Measurements from ENCODE around the gene NKX2-3. TPM values are rescaled to one million over a fixed set of nuclear protein-coding genes. Genes with fewer than 3 reads are reported as not detected.

NKX2-3 gene
- total RNA-seq, 1 experiment from 2014 or later, result not detected

DNA sequence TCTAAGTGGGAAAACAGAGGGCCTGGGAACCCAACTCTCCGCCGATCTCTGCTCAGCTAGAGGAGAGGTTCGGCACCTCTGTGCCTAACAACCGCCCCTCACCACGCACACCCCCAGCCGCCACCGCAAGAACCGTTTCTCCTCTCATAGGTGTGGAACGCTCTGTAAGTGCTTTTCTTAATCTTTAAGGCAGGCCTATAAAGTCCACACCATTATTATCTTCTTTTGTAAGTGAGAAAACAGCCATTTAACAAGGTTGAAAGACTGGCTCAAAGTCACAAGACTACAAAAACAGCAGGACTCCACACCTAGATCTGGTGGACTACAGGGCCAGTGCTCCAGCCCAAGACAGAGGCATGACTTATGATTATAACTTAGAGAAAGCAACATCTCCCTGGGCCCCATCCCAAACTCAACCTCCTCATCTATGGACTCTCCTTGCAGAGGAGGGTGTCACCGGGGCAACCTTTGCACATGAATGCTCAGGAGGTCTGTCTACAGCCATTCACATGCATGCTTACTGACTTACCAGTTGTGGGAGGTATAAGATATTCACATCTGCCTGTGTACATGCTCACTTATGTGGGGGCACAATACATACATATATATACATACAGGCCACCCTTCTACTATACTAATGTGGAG, 7.9 kb upstream of the NKX2-3 start:
- DNase-seq (ENCODE audit: low spot score), result no peak
- in situ Hi-C loops (cut with HindIII; ENCODE audit: low sequenced_read_pairs), result no loop called here

- DNase-seq (ENCODE audit: low spot score), result no peak
- in situ Hi-C loops (cut with HindIII; ENCODE audit: low sequenced_read_pairs), result no loop called here
Measured at GRCh38 chr10:99525897-99526296, 6.8 kb upstream of the NKX2-3 start.

GRCh38 chr10:99526861-99527504, 5.8 kb upstream of the NKX2-3 start:
- in situ Hi-C loops (cut with HindIII; ENCODE audit: low sequenced_read_pairs), result no loop called here
- DNase-seq (ENCODE audit: low spot score), result no peak

DNA sequence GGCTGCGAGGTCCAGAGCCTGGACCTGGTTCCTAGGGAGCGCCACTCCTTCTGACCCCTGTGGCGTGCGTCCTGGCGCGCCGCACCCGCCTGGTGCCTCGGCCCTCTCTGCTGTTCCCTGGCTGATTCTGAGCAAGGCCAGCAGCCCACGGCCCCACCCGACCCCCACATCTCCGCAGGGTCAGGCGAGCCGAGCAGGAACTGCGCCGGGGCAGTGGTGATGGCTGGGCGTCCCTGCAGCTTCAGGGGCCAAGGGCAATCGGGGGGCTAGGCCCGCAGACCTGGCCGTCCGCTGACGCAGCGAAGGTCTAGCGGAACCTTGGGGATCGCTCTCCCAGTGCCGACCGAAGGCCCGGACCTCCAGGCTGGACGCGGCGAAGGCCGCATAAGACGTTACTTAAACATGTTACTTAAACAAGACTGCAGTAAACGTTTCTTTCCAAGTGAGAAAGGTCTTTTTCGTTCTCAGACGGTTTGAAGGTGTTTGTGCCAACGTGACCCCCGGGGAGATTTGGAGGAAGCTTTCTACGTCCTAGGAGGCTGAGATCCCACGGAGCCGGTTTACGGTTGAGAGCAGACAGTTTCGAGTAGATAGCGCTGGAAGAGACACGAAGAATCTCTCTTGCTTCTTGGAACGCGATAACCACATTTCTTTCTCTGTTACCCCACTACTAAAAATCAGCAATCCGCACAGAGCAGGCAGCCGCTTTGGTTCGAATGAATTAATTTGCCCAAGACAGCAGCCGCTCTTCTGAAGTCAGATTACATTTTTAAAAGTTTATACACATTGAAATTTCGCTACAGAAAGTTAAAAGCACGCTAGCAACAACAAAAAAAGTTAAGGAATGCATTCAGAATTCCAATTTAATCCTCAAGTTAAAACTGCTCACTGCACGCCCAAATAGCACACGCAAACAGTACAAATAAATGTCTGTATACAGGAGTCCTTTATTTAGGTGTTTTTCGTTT, 4.9 kb upstream of the NKX2-3 start:
- in situ Hi-C loops (cut with HindIII; ENCODE audit: low sequenced_read_pairs), result no loop called here
- no peak for DNase-seq (ENCODE audit: low spot score)

GRCh38 chr10:99528494-99529441, 4.0 kb upstream of the NKX2-3 start:
- in situ Hi-C loops (cut with HindIII; ENCODE audit: low sequenced_read_pairs), result no loop called here
- no peak for DNase-seq (ENCODE audit: low spot score)

GRCh38 chr10:99529591-99530107, 3.1 kb upstream of the NKX2-3 start:
- in situ Hi-C loops (cut with HindIII; ENCODE audit: low sequenced_read_pairs), result no loop called here
- no peak for DNase-seq (ENCODE audit: low spot score)

GRCh38 chr10:99530108-99531025, 2.4 kb upstream of the NKX2-3 start:
- DNase-seq (ENCODE audit: low spot score), result no peak
- in situ Hi-C loops (cut with HindIII; ENCODE audit: low sequenced_read_pairs), result no loop called here

GRCh38 chr10:99531026-99531695, 1.6 kb upstream of the NKX2-3 start:
- in situ Hi-C loops (cut with HindIII; ENCODE audit: low sequenced_read_pairs), result no loop called here
- DNase-seq (ENCODE audit: low spot score), result no peak

- DNase-seq (ENCODE audit: low spot score), result no peak
- in situ Hi-C loops (cut with HindIII; ENCODE audit: low sequenced_read_pairs), result no loop called here
Measured at GRCh38 chr10:99531696-99532593, 797 bp upstream of the NKX2-3 start.

- no peak for DNase-seq (ENCODE audit: low spot score)
- in situ Hi-C loops (cut with HindIII; ENCODE audit: low sequenced_read_pairs), result no loop called here
Measured at GRCh38 chr10:99533496-99534449, 1.0 kb downstream of the NKX2-3 start.

DNA sequence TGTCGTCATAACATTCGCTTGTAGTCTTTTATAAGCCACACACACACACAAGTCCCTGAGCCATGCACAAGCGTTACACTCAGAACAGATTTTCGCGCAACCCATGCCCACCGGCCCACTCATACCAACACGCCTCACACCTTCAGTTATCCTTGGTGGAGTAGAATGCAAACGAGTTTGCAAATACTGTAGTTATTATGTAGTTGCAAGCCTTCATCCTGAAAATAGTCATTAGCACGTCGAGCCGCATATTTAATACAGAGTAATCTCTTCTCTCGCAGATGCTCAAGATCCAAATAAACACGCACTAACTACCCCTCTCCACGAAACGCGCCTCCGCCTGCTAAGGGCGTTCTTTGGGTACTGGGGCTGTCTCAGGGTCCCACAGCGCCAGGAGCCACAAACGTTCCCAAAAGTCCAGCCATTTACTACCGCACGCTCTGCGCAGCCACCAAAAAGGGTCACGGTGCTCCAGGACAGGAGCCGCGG, 1.8 kb downstream of the NKX2-3 start:
- in situ Hi-C loops (cut with HindIII; ENCODE audit: low sequenced_read_pairs), result no loop called here
- DNase-seq (ENCODE audit: low spot score), result no peak

DNA sequence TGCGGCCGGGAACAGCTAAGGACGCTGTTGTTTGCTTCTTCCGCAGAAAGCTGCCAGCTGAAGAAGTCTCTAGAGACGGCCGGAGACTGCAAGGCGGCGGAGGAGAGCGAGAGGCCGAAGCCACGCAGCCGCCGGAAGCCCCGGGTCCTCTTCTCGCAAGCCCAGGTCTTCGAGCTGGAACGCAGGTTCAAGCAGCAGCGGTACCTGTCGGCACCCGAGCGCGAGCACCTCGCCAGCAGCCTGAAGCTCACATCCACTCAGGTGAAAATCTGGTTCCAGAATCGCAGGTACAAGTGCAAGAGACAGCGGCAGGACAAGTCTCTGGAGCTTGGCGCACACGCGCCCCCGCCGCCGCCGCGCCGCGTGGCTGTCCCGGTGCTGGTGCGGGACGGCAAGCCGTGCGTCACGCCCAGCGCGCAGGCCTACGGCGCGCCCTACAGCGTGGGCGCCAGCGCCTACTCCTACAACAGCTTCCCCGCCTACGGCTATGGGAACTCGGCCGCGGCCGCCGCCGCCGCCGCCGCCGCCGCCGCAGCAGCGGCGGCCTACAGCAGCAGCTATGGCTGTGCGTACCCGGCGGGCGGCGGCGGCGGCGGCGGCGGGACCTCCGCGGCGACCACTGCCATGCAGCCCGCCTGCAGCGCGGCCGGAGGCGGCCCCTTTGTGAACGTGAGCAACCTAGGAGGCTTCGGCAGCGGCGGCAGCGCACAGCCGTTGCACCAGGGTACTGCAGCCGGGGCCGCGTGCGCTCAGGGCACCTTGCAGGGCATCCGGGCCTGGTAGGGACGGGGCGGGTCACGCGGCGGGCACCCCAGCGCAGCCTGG, 2.4 kb downstream of the NKX2-3 start:
- in situ Hi-C loops (cut with HindIII; ENCODE audit: low sequenced_read_pairs), result no loop called here
- DNase-seq (ENCODE audit: low spot score), result no peak

DNA sequence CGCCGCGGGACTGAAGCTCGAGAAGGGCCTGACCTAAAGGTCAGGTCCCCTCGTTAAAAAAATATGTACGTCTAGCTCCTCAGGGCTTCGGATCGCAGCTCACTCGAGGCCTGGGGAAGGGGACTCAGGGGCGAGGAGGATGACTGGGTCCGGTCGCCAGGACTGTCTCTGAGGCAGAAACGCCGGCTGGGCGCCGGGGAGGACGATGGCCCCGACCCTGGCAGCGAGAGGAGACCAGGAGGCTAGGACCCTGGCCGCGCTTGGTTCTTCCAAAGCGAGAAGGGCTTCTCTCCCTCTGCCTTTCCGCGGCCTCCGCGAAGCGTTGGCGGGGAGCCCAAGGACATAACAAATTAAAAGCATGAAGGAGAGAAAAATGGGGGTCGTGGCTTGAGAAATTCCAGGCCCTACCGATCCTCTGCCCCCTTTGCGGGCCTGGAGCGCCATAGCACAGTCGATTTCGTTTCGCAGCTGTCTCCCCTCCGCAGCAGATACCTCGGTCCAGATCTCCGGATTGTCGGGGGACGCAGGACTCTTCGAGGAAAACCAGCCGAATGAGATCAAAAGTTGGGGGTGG, 3.1 kb downstream of the NKX2-3 start:
- in situ Hi-C loops (cut with HindIII; ENCODE audit: low sequenced_read_pairs), result no loop called here
- no peak for DNase-seq (ENCODE audit: low spot score)

Data from G401 (cell line).